Liver (tissue), 3 donors: ENCODE measurements around the gene GTF2H3.

ENCODE experiments used
- NR2F2 ChIP-seq: IDR thresholded peaks from 2 replicates; pipeline ENCODE4 v1.6.1; 2016; ENCODE audit warnings: antibody characterized with exemption
- RAD21 ChIP-seq, 2 donors: IDR thresholded peaks; 2 replicates each; pipeline ENCODE4 v1.6.1; 2016; ENCODE audit warnings: antibody characterized with exemption in 2 of 2, mild to moderate bottlenecking in 2 of 2
- RXRA ChIP-seq, 2 donors: IDR thresholded peaks; 2 replicates each; pipeline ENCODE4 v1.6.1; 2017 to 2018; ENCODE audit warnings: antibody characterized with exemption in 2 of 2, mild to moderate bottlenecking in 1 of 2
- SP1 ChIP-seq: IDR thresholded peaks from 2 replicates; pipeline ENCODE4 v1.6.1; 2018; ENCODE audit warnings: antibody characterized with exemption, mild to moderate bottlenecking
- YY1 ChIP-seq: IDR thresholded peaks from 2 replicates; pipeline ENCODE4 v1.6.1; 2016; ENCODE audit warnings: antibody characterized with exemption, mild to moderate bottlenecking
- TF ChIP-seq, protein P1 (sequence below): fragments of 150-350 bp; IDR thresholded peaks from 2 replicates; pipeline ENCODE4 v1.5.1; 2017; ENCODE audit warnings: improper control_type of control experiment, low read depth, low read length; ENCODE audit not compliant: missing input control
- TF ChIP-seq, protein P2 (sequence below): IDR thresholded peaks from 2 replicates; pipeline ENCODE4 v1.6.1; 2016; ENCODE audit warnings: antibody characterized with exemption
- donor health status: healthy.
- donor health status: healthy.

DNA sequence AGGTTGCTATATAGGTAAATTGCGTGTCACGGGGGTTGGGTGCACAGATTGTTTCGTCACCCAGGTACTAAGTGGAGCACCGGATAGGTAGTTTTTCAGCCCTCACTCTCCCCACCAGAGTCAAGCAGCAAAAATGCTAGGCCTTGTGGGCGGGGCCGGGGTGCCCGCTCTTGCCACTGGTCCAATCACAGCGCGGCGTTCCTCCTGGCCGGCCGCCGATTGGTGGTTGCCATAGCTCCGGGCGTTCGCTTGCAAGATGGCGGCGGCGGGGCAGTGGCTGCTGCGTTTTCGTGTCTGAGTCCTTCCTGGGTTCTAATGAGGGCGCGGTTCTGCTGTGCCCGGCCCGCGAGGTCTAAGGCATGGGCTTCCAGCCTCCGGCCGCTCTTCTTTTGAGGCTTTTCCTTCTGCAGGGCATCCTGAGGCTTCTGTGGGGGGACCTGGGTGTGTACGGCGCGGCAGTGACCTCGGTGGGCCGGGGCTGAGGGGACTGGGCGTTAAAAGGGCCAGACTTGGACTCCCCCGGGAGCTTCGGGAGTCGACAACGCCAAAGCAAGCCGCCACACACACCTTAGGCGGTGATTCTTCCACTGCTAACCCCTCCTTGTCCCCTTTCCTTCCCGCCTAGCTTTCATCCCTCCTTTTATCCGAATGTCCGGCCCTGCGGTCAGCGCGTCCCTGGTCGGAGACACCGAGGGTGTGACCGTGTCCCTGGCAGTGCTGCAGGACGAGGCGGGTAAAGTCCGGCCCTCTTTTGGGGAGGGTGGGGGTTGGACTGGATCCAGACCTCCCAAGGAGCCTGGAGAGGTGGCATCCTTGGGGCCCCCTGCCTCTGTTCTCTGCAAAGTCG lies 37.5 kb downstream of the GTF2H3 start, which contains the start of gene TCTN2:
- TF ChIP-seq, protein P1, sequence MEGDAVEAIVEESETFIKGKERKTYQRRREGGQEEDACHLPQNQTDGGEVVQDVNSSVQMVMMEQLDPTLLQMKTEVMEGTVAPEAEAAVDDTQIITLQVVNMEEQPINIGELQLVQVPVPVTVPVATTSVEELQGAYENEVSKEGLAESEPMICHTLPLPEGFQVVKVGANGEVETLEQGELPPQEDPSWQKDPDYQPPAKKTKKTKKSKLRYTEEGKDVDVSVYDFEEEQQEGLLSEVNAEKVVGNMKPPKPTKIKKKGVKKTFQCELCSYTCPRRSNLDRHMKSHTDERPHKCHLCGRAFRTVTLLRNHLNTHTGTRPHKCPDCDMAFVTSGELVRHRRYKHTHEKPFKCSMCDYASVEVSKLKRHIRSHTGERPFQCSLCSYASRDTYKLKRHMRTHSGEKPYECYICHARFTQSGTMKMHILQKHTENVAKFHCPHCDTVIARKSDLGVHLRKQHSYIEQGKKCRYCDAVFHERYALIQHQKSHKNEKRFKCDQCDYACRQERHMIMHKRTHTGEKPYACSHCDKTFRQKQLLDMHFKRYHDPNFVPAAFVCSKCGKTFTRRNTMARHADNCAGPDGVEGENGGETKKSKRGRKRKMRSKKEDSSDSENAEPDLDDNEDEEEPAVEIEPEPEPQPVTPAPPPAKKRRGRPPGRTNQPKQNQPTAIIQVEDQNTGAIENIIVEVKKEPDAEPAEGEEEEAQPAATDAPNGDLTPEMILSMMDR: no peak
- TF ChIP-seq SP1: no peak
- TF ChIP-seq RAD21 (IDR thresholded peaks at IDR 0.05): no peak
- no peak for TF ChIP-seq NR2F2
- TF ChIP-seq YY1: peak; percentile 98
- TF ChIP-seq RXRA (IDR thresholded peaks at IDR 0.05): no peak
- TF ChIP-seq, protein P2, sequence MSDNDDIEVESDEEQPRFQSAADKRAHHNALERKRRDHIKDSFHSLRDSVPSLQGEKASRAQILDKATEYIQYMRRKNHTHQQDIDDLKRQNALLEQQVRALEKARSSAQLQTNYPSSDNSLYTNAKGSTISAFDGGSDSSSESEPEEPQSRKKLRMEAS: no peak
